T-helper 1 cell treated with Interleukin-12 subunit alpha and Interleukin-12 subunit beta and Interleukin-4 antibody, amounts not matched to agents 30 ng/mL and 1 ng/mL, for 36 hours (primary cell): Measurements from ENCODE around the gene DPF1. TPM values are rescaled to one million over a fixed set of nuclear protein-coding genes. Genes with fewer than 3 reads are reported as not detected.
"Not testable (repeated sequence)": the region's sequence is repeated elsewhere in the genome, so short reads cannot be mapped to it uniquely, and the experiment has no call there.

Experiments
- intact Hi-C: fragments of 100-400 bp; cut with micrococcal nuclease; formaldehyde crosslinking; loops from one replicate; pipeline ENCODE4 v1.15.1; 2024
- total RNA-seq: library from RNA; stranded (reverse); gene quantifications from 2 replicates; pipeline ENCODE4 v1.2.3, GENCODE V29; 2022

DPF1 gene
- 0.41 and 1.3 TPM in 2 replicates for total RNA-seq

DNA sequence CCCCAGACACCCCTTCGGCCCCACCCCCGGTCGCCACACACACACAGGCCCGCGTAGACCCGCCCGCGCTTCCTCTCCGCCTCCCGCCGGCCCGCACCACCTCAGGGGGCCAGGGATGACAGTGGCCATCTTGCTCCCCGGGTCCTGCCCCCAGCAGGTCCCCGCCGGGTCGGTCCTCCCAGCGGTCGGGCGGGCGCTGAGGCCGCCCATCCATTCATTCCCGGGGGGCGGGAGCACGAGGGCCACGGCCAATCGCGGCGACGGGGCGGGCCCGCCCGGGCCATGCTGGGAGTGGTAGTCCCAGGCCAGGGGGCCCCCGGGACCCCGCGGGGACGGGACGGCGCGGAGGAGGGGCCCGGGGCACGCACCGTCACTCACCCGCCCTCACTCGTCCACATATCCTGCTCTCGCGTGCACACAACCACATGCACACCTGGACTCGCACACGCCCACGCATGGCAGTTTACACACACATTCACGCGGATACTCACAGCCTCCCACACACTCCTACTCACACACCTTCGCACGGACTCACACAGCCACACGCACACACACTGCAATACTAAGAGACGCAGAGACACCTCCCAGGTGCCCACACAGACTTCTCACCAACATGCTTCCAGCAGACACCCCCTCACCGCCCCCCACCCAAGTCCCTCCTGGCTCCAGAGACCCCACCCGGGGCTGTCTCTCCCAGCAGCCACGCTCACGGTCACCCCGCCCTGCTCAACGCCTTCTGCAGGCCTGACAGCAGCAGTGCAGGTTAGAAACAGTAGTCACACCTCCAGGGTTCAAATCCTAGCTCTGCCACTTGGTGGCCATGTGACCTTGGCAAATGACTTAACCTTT lies at the start of gene DPF1:
DPF1 (minus strand) TSS at position 209 of the 849 bp plus-strand sequence; CDS start at position 129, 80 bp downstream.
- intact Hi-C loops = loop anchor here (2.0 kb wide), 1 partner anchor 175 kb away; no protein-coding TSS in a partner anchor

DNA sequence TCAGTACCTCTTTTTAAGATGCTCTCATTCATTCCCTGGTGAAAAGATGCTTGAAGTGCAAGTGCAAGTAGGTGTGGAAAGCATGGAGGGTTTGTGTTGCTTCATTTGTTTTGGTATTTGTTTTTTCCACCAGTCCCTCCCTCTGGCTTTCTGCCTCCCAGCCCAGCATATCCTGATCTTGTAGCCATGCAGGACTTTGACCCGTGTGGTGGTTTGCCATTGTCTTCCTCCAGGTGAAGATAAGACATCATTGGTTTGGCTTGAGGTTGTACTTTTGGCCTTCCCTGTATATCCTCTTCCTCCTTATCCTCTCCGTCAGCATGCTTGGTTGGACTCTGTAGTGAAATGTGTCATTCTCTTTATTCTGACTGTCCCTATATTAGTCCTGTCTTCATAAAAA lies 49.5 kb upstream of the DPF1 start:
- intact Hi-C loops = no loop called here

GRCh38 chr19:38270587-38271167 lies 46.7 kb upstream of the DPF1 start:
- intact Hi-C loops = no loop called here

DNA sequence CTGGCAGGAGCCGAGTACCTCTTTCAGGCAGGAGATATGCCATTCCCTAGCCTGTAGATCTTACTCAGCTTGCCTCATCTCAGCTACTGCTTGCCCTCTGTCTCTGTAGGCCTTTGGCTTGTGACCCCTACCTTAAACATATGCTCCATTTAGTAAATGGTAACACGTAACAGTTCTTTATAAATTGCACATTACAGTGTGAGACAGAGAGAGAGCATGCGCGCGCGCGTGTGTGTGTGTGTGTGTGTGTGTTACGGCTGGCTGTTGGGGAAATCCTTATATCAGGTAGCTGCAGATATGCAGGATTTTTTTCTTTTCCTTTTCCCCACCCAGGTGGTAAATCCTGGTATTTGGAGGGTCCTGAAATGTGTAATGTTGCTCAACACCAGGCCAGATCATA lies 44.5 kb upstream of the DPF1 start:
- intact Hi-C loops = no loop called here

GRCh38 chr19:38267761-38268483 lies 43.9 kb upstream of the DPF1 start:
- intact Hi-C loops = no loop called here

DNA sequence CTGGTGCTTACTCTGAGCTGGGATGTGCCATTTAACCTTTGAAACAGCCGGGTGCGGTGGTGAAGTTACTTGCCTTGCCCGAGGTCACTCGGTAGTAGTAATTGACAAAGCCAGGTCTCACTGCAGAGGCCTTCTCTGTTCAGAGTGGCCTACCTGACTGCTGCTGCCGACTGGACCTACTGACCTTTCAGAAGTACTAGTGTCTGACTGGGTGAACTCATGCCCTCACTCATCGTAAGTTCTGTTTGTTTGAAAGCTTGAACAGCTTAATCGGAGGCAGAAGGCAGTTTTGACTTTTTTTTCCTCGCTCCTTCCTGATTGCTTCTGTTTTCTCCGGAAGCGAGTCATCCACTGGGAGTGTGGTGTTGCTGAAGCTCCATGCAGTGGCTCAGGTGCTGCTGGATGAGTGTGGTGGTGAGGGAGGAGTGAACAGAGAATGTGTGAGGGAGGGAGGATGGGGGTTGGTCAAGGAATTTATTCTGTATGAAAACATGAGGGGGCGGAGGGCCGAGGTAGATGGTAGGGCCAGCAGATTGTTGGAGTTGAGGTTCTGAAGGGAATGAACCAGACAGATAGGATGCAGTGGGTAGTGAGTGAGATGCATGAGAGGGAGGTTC lies 43.1 kb upstream of the DPF1 start:
- intact Hi-C loops = no loop called here

DNA sequence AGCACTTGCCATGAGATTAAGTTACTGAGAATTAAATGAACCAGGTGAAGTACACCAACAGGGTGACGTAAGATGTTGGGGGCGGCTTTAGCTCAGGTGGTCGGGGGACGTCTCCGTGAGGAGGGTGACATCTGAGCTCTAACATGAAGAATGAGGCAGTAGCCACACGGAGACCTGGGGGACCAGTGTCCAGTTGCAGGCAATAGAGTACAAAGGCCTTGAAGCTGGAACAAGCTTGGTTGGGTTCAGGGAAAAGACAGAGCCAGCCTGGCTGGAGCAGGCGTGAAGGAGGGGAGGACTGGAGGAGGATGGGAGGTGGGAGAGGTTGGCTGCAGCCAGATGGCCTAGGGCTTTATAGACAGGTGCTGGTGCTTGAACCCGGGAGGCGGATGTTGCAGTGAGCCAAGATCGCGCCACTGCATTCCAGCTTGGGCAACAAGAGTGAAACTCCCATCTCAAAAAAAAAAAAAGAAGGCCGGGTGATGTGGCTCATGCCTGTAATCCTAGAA lies 42.0 kb upstream of the DPF1 start:
- intact Hi-C loops = loop anchor here (2.0 kb wide), 1 partner anchor 21 kb away; no protein-coding TSS in a partner anchor

- intact Hi-C loops = loop anchor here (2.0 kb wide), 1 partner anchor 21 kb away; no protein-coding TSS in a partner anchor
Observed at GRCh38 chr19:38265213-38265861, 41.3 kb upstream of the DPF1 start.

- intact Hi-C loops = loop anchor here (1.0 to 2.0 kb wide), 7 partner anchors 8 to 110 kb away; partner anchors contain the start of genes PPP1R14A and PSMD8
Observed at GRCh38 chr19:38264486-38265212, 40.6 kb upstream of the DPF1 start, which contains the start of gene SPINT2. Gene SPINT2 (plus strand): TSS chr19:38264573. CDS start chr19:38264893, 320 bp downstream.

DNA sequence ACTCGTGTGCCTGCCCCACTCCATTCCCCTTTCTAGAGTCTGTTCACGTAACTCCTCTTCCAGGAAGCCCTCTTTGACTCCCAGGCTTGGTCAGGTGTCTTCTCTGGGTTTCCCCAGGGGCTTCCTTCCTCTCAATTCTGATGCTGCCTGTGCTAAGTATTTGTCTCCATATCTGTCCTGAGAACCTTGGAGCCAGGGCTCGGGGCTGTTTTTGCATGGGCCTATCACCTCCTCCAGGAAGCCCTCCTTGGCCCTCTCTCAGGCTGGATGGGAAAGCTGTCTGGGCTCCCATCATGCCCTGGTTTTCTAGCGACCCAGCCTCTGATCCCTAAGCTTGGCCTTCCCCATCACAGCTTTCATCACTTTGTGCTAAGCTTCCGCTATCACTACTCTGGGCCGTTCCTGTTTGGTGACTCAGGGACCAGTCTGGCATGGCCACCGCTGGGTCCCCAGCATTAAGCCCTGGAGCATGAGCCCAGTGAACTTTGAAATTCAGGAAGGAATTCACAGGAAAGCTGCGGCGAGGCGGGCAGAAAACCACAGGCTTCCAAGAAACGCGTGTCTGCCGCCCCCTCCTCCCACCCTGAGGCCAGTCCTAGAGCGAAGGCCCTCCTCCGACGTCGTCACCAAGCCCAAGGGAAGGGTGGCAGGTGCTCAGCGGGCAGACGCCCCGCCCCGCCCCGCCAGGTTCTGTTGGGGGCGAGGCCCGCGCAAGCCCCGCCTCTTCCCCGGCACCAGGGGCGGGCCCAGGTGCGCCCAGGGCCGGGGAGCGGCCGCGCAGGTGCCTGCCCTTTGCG lies 39.9 kb upstream of the DPF1 start:
- intact Hi-C loops = loop anchor here (1.0 to 2.0 kb wide), 7 partner anchors 8 to 110 kb away; partner anchors contain the start of genes PPP1R14A and PSMD8

DNA sequence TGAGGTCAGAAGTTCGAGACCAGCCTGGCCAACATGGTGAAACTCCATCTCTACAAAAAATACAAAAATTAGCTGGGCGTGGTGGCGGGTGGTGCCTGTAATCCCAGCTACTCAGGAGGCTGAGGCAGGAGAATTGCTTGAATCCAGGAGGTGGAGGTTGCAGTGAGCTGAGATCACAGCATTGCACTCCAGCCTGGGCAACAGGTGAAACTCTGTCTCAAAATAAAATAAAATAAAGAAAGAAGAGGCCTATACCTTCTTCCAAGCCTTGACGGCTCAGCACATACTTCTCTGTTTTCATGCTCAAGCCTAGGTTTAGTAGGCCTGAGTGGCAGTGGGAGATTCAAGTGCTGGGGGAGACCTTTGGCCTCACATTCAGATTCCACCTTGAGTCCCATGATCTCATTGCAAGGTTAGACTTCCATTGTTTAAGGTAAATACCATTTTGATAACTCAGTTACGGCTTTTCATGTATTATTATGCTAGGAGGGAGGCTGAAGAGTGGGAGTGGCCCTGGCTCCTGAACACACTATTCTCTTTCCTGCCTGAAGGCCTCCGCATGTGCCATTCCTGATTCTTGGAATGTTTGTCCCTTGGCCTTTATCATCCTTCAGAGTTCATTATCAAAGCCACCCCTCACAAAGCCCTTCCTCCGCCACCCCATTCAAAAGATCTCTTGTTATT lies 38.7 kb upstream of the DPF1 start:
- intact Hi-C loops = no loop called here

DNA sequence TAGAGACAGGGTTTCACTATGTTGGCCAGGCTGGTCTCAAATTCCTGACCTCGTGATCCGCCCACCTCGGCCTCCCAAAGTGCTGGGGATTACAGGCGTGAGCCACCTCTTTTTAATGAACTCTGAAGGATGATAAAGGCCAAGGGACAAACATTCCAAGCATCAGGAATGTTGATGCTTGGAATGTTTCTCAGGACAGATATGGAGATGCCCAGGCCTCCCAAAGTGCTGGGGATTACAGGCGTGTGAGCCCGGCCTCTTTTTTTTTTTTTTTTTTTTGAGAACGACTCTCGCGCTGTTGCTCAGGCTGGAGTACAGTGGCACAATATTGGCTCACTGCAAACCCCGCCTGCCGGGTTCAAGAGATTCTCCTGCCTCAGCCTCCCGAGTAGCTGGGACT lies 37.9 kb upstream of the DPF1 start:
- intact Hi-C loops = not testable (repeated sequence)

DNA sequence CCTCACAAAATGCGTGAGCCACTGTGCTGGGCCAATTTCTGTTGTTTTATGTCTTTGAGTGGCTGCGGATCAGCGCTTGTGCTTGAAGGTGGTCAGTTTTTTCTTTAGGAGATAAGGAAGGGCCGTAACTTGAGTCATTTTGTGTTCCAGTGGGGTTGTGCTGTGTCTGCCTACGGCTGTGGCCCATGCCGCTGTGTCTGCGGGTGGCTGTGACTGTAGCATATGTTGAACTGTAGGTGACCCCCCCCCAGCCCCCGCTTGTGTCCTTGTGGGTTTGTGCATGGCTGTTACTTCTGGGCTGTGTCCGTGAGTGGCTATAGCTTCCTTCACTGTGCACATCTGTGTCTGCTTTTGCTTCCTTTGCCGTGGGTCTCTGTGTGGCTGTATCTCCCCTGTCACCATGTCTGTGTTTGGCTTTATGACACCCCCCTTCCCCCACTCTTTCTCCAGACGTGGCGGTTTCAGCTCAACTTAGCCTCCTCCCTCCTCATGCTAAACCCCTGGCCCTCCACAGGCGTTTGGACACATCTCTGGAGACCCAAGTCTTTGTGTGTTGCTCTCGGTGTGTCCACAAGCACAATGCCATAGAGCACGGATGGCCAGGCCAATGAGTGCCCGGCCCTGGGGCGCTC lies 31.5 kb upstream of the DPF1 start:
- intact Hi-C loops = loop anchor here (1.0 to 2.0 kb wide), 4 partner anchors 9 to 80 kb away; partner anchors contain the start of genes CATSPERG and SPINT2

DNA sequence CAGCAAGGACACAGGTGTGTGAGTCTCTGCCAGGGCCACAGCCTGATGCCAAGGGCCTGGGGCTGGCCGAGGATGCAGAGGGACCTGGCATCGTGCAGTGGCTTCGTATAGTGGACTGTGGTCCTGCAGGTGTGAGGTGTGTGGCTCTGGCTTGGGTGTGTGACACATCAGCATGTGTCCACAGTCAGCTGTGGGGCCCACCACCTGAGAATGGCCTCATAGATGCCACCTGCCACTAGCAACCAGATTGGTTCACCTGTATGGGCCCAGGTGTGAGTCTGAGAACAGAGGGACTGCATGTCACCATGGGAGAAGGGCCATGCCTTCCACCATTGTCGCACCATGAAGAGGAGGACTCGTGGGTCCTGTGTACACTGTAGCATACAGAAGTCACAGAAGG lies 29.8 kb upstream of the DPF1 start:
- intact Hi-C loops = no loop called here

DNA sequence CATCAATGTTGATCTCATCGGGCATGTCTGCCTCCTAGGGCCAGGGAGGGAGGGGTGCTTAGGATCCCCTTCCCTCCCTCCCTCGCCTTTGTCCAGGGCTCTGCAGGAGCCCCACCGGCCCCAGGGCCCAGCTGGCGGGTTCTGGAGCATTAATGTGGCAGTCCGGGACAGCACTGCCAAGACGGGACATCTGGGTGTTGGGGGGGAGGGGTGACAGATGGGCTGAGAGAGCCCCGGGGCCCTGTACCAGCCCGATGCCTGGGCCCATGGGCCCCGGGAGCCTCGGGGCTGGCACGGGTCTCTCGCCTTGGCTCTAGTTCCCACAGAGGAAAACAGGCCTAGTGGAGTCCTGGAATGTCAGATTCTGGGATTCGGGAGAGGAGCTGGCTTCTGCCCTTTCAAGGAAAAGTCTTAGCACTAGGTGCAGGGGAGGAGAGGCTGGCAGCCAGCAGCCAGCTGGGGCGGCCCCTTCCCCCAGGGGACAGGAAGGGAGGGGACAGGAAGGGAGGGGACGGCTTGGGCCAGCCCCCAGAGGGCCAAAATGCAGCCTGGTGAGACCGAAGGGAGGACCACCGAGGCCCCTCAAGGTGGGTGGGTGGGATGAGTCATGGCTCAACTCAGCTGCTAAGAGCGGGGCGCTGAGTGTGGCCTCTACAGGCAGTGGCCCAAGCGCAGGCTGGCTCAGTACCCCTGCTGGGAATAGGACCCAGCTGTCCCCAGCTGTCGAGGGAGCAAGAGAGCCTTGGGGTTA lies 29.1 kb upstream of the DPF1 start:
- intact Hi-C loops = no loop called here

DNA sequence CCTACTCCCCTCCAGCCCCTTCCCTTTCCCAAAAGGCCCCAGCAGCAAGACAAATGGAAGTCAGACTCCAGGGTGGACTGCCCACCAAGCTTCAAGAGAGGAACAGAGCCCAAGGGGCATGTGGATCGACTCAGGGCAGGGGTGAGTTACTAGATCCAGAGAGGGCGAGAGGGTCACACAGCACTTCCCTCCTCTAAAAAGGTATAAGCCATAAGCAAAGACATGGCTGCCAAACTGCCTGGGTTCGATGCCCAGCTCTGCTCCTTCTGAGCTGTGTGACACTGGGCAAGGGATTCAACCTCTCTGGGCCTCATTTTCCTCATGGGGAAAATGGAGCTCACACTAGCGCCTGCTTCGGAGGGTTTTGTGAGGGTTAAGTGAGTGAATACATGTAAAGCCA lies 28.4 kb upstream of the DPF1 start:
- intact Hi-C loops = no loop called here

DNA sequence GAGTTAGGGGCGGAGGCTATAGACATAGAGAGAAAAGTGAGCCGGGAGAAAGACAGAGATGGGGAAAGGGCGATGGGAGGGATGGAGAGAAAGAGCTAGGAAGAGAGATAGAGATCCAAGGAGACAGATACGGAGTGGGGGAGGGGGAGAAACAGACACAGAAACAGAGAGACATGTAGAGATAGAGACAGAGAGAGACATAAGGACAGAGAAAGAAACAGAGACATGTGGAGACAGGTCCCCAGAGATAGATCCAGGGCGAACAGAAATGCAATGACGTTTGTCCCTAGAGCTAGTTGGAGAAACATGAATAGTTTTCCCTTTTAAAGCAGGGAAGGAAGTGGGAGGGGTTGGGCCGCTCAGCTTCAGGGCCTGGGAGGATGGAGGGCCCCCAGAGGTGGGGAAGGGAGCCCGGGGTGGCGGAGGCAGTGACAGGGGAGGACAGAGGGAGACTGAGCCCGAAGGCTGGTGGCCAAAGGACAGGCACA lies 27.6 kb upstream of the DPF1 start:
- intact Hi-C loops = no loop called here
